GM12872 (cell line): ENCODE data around the gene ZNF664.

Source experiments
- TF ChIP-seq, protein P1 (sequence below): IDR thresholded peaks from 3 replicates; pipeline ENCODE4 v1.5.1; 2011; ENCODE audit warnings: low read depth, mild to moderate bottlenecking, low read length, moderate library complexity; ENCODE audit not compliant: insufficient read depth

Gene ZNF664

DNA sequence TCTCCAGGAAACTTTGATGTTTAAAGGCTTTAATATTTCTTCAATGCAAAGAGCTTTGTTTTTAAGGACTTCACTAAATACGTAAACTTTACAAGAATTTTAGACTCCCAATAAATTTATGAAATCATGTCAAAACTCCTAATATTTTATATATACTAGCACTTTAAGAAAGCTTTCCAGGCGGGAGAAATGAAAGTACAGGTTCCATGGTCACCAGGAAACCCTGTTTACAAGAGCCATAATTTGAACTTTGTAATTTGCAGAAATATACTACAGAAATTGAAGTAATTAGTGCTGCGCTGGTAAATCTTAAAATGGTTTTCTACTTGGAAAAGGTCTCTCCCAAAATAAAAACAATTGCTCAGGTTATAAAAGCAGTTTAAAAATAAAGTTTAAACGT lies 9.2 kb upstream of the ZNF664 start:
- TF ChIP-seq, protein P1, sequence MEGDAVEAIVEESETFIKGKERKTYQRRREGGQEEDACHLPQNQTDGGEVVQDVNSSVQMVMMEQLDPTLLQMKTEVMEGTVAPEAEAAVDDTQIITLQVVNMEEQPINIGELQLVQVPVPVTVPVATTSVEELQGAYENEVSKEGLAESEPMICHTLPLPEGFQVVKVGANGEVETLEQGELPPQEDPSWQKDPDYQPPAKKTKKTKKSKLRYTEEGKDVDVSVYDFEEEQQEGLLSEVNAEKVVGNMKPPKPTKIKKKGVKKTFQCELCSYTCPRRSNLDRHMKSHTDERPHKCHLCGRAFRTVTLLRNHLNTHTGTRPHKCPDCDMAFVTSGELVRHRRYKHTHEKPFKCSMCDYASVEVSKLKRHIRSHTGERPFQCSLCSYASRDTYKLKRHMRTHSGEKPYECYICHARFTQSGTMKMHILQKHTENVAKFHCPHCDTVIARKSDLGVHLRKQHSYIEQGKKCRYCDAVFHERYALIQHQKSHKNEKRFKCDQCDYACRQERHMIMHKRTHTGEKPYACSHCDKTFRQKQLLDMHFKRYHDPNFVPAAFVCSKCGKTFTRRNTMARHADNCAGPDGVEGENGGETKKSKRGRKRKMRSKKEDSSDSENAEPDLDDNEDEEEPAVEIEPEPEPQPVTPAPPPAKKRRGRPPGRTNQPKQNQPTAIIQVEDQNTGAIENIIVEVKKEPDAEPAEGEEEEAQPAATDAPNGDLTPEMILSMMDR, result no peak

DNA sequence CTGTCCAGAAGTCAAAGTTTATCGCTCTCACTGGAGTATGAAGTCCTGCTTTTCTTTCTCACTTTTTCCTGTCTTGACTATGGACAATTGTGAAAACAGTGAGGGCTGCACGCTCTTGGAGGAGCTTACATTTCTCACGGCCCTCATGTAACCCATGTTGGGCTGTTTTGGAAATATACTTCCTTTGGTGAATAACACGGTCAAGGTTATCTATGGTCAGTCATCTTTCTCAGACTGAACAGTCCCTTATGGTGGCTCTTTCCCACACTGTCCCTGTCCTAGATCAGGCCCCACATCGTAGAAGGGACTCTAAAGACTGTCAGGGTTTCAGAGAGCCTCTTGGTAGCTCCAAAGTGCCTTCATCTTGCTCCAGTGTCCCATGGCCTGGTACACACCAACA lies 7.6 kb upstream of the ZNF664 start:
- TF ChIP-seq, protein P1, result no peak

DNA sequence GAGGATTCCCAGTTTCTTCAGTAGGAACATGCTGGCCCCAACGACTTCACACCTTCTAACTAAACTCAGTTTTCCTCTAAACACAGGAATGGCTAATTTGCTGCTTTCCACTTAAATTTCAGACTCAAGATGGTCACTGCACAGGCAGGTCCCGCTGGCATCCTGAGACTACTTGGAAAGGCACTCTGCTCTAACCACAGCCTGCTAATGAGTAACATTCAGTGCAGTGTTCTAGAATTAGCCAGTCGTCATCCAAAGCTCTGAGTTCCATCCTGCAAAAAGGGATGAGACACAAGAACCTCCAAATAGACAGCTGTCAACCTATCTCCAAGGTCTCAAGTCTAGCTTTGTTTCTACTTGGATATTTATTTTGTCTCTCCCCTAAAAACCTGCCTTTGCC lies 6.4 kb upstream of the ZNF664 start:
- TF ChIP-seq, protein P1, result no peak

DNA sequence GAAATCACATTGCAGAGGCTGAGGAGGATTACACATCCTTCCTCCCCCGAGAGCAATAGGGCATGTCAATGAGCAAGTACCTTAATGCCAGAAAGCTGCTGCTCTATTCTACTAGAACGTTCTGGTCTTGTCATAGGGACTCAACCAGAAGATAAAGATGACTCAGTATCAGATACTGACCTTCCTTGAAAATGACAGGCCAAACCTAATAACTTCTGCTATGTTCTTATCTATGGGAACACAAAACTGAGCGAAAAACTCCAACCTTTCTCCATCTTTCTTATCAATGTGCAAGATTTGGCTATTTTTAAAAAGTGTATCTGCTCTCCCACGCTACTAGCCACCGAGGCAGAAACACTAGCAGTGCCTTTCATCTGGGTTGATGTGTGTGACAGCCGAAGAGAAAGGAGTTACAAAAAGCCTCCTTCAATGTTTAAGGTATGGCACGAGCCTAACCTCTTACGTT lies 5.9 kb upstream of the ZNF664 start:
- TF ChIP-seq, protein P1, result no peak

DNA sequence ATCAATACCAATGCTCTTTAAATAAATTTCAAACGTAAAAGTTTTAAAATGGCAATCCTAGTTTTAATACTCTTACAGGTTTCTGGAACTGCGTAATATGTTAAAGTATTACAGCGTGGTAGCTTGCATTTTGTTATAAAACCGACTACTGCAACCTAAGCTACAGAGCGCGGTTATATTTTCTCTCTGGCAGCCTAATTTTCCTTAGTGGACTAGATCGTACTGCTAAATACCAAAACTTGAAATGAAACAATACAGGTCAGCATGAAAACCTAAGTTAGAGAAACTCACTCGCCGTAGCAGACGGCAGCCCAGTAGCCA lies 1.6 kb upstream of the ZNF664 start:
- TF ChIP-seq, protein P1, result no peak

DNA sequence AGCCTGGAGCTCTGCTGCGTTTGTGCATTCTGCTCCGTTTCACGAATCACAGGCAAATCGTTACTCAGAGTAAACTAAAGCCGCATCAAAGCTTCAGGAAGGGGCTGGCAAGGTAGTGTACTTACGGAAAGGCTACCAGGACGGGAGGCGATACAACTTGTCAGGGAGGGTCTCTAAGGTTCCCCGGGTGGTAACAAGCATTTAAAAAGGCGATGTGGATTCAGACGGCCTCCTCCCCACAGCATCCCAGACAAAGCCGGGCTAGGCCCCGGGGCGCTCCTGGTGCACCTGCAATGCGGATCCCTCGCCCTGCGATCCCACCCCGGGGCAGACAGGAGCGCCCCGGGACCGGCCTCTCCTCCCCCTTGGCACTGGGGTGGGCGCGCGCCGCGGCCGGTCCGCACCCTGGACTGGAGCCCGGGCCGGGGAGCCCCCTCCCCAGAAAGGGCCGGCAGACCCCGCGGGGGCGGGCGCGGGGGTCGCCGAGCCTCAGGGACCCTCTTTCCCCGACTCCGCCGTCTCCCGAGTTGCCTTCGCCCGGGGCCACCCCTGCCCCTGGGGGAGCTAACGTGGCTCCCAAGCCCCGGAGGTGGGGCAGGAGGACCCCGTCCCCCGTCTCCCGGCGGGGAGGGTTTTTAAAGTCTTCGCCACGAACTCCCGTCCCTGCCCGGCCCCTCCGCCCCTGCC lies 1.1 kb upstream of the ZNF664 start:
- TF ChIP-seq, protein P1, result no peak

DNA sequence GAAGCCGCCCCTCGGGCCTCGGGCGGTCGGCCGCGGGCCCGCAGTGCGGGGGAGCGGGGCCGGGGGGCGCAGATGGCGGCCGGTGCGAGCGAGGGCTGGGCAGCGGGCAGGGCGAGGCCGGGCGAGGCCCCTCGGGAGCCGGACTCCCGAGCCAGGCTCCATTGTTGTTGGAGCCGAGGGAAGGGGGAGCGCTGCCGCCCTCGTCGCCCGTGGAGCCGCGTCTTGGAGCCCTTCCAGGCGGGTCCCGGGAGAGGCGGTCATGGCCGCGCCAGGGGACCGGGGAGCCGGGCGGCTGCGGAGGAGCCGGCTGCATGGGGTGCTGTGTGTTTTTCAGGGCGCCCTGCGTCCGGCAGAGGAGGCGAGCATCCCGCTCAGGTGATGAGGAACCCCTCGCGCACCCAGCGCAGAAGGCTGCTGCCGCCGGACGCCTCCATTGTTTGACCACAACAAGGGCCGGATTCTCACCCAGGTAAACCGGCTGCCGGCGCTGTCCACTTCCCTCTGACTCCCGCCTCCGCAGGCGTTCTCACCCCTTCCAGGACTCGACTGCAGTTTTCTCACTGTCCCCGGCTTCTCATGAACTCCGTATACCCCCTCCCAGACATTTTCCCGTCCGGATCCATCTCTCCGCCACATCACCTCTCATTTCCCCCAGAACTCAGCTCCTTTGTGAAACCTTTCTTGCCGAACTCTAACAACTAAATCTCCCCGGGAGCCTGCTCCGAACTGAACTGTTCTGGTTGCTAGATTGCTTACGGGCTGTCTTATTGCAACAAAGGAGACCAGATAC lies 732 bp downstream of the ZNF664 start:
- TF ChIP-seq, protein P1, result no peak
